IPS-20b (cell line): Measurements from ENCODE around the gene ADD2.
A peak's percentile ranks its signal among the peaks of the same experiment; 100 is the strongest.

Experiments used
- H3K27ac ChIP-seq: one replicate; pipeline ENCODE4 v1.5.1; 2013; ENCODE audit warnings: low read length
- H3K27me3 ChIP-seq: 2 replicates; pipeline ENCODE4 v1.6.1; 2013; ENCODE audit warnings: mild to moderate bottlenecking, low read length, inconsistent platforms; ENCODE audit not compliant: insufficient read depth
- H3K36me3 ChIP-seq: 2 replicates; pipeline ENCODE4 v1.6.1; 2013; ENCODE audit warnings: low read depth, mild to moderate bottlenecking, inconsistent platforms, low read length, moderate library complexity; ENCODE audit not compliant: insufficient read depth
- H3K4me1 ChIP-seq: 2 replicates; pipeline ENCODE4 v1.6.1; 2013; ENCODE audit warnings: mild to moderate bottlenecking, control low read depth, inconsistent platforms, low read length, moderate library complexity; ENCODE audit not compliant: insufficient read depth
- H3K4me3 ChIP-seq: 2 replicates; pipeline ENCODE4 v1.5.1; 2013; ENCODE audit warnings: mild to moderate bottlenecking, low read length, inconsistent platforms
- H3K9ac ChIP-seq: 2 replicates; pipeline ENCODE4 v1.6.1; 2013; ENCODE audit warnings: low read depth, mild to moderate bottlenecking, inconsistent platforms, low read length, moderate library complexity
- H3K9me3 ChIP-seq: 2 replicates; pipeline ENCODE4 v1.6.1; 2013; ENCODE audit warnings: mild to moderate bottlenecking, low read depth, low read length, inconsistent platforms; ENCODE audit not compliant: insufficient read depth

Gene ADD2, protein sequence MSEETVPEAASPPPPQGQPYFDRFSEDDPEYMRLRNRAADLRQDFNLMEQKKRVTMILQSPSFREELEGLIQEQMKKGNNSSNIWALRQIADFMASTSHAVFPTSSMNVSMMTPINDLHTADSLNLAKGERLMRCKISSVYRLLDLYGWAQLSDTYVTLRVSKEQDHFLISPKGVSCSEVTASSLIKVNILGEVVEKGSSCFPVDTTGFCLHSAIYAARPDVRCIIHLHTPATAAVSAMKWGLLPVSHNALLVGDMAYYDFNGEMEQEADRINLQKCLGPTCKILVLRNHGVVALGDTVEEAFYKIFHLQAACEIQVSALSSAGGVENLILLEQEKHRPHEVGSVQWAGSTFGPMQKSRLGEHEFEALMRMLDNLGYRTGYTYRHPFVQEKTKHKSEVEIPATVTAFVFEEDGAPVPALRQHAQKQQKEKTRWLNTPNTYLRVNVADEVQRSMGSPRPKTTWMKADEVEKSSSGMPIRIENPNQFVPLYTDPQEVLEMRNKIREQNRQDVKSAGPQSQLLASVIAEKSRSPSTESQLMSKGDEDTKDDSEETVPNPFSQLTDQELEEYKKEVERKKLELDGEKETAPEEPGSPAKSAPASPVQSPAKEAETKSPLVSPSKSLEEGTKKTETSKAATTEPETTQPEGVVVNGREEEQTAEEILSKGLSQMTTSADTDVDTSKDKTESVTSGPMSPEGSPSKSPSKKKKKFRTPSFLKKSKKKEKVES

DNA sequence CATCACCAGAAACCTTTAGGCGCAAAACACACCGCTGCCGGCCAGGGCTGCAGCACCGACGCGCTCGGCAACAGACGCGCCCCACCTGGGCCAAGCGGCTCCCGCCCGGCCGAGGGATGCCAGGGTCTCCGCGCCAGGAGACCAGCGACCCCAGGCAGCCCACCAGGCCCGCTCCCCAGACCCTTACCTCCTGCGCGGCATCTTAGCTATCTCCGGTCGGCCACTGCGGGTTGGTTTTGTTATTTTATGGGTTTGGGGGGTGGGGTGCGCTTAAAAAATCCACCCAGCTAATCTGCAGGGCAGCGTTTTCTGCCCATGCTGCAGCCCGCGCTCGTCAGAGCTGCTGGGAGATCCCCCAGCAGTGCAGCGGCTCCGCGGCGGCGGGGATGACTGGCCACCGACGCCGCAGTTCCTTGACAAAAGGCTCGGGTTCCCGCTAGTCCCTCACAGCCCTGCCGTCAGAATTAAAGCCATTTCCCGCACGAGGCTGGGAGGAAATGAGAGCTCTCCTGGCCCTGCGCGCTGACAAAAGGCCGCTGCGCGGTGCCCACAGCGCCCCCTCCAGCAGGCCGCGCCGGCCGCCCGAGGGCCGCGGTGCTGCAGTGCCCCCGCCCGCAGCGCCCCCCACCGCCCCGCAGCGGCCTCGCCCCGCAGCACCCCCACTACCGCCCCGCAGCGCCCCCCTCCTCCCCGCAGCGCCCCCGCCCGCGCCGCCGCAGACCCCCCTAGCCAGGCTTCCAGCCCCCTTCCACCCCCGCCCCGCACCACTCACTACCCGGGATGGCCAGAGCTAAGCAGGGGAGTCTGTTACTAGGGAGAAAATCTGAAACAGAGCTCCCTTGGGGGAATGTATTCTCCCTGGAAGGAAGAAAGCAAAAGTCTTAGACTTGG, at the start of gene ADD2:
Gene ADD2 (minus strand): TSS at position 502 of the 891 bp plus-strand sequence. CDS start 61,792 bp downstream, outside the sequence.
- peak within 1 kb of the TSS; percentile 57 for H3K27ac ChIP-seq
- H3K27me3 ChIP-seq: no peaks in the 10 kb centered on the region
- peak within 1 kb of the TSS; percentile 85 for H3K9ac ChIP-seq
- no peaks in the 10 kb centered on the region for H3K36me3 ChIP-seq
- no peaks in the 10 kb centered on the region for H3K9me3 ChIP-seq
- peaks cover 33% of the 10 kb centered on the region for H3K4me1 ChIP-seq
- H3K4me3 ChIP-seq: peak within 1 kb of the TSS; percentile 80

DNA sequence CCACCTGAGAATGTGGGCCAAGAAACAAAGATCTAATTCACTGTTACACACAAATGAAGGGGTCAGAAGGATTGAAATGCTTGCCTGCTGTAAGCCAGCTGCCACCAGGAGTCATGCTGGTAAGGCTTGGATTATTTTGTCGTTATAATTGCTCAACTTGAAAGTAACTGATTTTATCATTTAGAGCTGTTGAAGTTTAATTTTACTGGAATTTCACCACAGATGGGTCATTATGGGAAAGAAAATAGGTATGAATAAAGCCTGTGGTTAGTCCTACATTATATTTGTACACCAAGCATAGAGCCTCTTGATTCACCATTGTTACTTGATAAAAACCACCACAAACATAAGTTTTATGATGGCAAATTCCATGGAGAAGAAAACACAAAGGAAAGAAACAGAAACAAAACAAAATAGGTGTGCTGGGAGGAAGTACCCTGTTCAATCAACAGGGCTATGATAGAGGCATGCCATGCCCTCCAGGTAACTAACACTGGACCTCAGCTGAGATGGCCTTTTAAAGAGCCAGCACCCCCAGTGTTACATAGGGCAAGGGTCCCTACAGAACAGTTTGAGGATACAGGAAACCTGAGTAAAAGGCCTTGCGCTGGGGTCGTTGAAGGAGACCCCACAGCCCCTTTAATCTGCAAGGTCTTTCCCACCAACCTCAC, 49.4 kb upstream of the ADD2 start:
- Histone ChIP-seq H3K4me3 (no peak overlapping the region), H3K27me3 (peaks cover 12% of the 10 kb centered on the region), H3K9ac (no peak overlapping the region), H3K36me3 (no peaks in the 10 kb centered on the region), H3K27ac (no peak overlapping the region), H3K9me3 (no peaks in the 10 kb centered on the region), H3K4me1 (no peaks in the 10 kb centered on the region; the same call in 1 of the 2 replicates)

DNA sequence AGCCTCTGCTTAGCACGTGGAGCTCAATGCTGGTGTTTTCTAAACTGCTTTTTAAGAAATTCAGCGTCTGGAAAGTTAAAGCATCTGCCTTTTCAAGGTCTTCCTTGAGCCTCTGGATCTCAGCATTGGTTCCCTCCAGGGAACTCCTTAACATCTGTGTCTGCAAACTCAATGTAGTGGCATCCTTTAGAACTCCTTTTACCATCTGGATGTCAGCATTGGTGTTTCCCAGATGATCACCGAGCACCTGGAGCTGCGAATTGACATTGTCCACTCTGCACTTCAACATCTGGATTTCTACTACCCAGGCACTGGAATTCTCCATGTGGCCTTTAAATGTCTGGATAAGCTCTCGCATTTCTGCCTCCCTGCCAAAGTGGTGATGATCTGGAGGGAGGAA, 48.7 kb upstream of the ADD2 start:
- H3K9me3 ChIP-seq: no peaks in the 10 kb centered on the region
- H3K27ac ChIP-seq: no peak overlapping the region
- H3K36me3 ChIP-seq: no peaks in the 10 kb centered on the region
- peaks cover 12% of the 10 kb centered on the region for H3K27me3 ChIP-seq
- no peaks in the 10 kb centered on the region; the same call in 1 of the 2 replicates for H3K4me1 ChIP-seq
- no peak overlapping the region for H3K9ac ChIP-seq
- H3K4me3 ChIP-seq: no peak overlapping the region

DNA sequence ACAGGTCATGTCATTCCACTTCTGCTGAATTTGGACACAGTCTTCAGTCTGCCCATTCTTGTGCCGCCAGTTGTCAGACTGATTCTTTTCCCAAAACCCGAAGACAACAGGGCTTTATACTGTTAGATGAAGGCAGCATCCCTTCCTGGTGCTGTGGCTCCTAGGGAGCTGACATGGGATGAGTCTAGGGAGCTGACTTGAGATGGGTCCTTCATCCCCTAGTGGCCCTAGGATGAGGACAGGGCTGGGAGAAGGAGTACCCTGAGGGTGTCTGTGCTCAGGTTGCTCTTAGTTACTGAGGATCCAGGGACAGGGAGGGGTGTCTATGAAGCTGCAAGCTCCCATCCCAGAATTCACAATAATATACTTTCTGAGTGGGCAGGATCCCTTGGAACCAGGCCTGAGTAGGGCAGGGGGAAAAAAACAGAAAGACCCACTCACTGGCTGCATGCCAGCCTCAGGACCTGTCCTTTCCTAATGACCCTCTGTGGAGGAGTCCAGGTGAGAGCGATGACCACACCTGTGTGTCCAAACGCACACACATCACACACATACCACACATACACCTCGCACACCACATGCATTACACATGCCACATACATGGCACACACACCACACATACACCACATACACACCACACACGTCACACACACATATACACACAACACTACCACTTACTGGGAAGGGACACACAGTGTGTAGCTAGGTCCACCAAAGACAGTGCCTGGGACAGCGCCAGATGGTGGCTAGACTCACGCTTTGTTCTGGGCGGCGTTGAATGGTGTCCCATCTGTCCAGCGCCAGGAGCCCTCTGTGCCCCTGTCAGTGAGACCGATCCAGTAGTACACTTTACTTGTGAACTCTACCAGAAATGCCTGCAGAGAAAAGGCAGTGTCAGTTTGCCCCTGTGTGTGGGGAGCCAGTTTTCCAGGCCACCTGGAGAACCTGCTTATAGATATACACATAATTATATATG, 41.3 kb upstream of the ADD2 start:
- Histone ChIP-seq H3K4me1 (no peaks in the 10 kb centered on the region), H3K9me3 (no peaks in the 10 kb centered on the region), H3K27me3 (peaks cover 7% of the 10 kb centered on the region), H3K27ac (no peak overlapping the region), H3K4me3 (no peak overlapping the region), H3K36me3 (no peaks in the 10 kb centered on the region), H3K9ac (no peak overlapping the region)

DNA sequence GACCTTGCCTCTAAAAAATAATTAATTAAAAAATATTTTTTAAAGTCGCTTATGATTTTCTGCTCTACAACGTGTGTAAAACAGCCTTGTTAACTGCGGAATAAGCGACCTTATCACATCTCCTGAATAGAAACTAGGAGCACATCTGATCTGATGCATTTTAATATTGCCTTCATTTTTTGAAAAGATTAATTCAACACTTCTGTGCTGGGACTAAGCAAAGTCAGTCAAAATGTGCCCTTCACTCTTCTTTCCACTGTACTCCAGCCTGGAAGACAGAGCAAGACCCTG, 39.8 kb upstream of the ADD2 start:
- Histone ChIP-seq H3K27ac (no peak overlapping the region), H3K4me1 (no peaks in the 10 kb centered on the region), H3K9me3 (no peaks in the 10 kb centered on the region), H3K9ac (no peak overlapping the region), H3K36me3 (no peaks in the 10 kb centered on the region), H3K27me3 (peaks cover 2% of the 10 kb centered on the region; the same call in 1 of the 2 replicates), H3K4me3 (no peak overlapping the region)

DNA sequence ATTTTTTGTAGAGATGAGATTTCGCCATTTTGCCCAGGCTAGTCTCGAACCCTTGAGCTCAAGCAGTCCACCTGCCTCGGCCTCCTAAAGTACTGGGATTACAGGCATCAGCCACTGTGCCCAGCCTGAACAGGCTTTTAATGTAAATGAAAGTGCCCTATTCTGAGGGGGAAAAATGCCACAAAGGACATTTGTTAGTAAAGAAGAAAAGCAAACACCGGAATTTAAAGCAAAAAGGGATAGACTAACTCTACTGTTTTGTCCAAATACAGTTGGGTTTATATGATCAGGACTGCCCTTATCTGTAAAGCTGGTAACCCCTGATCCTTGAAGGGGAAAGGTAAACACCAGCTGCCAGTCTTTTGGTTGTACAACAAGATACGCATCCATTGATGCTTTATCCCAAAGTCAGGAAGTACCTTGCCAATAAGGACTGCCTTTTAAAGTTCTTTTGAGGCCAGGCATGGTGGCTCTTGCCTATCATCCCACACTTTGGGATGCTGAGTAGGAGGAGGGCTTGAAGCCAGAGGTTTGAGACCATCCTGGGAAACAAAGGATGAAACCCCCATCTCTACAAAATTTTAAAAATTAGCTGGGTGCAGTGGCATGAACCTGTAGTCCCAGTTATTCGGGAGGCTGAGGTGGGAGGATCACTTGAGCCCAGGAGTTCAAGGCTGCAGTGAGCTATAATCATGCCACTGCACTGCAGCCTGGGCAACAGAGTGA, 39.3 kb upstream of the ADD2 start:
- Histone ChIP-seq H3K9ac (no peak overlapping the region), H3K36me3 (no peaks in the 10 kb centered on the region)

DNA sequence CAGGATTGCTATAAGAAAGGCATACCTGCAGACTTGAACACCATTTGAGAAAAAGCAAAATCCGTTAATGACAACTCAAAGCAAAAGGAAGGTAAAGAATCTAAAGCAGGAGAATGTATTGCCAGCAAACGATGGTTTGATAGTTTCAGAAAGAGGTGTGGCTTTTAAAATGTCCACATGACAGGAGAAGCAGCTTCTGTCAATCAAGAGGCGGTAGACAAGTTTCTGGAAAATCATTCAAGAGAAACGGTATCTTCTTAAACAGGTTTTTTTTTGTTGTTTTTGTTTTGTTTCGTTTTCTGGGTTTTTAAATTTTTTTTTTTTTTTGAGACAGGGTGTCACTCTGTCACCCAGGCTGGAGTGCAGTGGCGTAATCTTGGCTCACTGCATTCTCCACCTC, 38.6 kb upstream of the ADD2 start:
- Histone ChIP-seq H3K9me3 (no peaks in the 10 kb centered on the region), H3K4me3 (no peak overlapping the region), H3K36me3 (no peaks in the 10 kb centered on the region), H3K27me3 (peaks cover 8% of the 10 kb centered on the region), H3K9ac (no peak overlapping the region), H3K27ac (no peak overlapping the region), H3K4me1 (no peaks in the 10 kb centered on the region)

More for the DNA sequence above, 39.3 kb upstream of the ADD2 start:
- H3K27me3 ChIP-seq: peaks cover 1% of the 10 kb centered on the region; the same call in 1 of the 2 replicates
- no peaks in the 10 kb centered on the region for H3K9me3 ChIP-seq
- no peak overlapping the region for H3K27ac ChIP-seq
- H3K4me1 ChIP-seq: no peaks in the 10 kb centered on the region
- no peak overlapping the region for H3K4me3 ChIP-seq

DNA sequence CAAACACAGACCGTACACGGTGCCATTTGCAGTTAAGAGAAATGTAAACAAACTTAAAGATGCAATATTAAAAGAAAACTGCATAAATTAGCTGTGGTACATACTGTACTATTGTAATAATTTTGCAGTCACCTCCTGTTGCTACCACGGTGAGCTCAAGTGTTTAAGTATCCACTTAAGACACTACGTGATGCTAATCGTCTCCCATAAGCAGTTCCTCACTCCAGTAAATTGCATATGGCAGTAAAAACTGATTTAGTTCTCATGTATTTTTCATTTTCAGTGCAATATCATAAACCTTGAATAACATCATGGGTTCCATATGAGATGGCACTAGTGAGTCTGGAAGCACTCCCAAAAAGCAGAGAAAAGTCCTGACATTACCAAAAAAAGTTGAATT, 38.0 kb upstream of the ADD2 start:
- H3K27ac ChIP-seq: no peak overlapping the region
- no peaks in the 10 kb centered on the region for H3K9me3 ChIP-seq
- no peaks in the 10 kb centered on the region for H3K36me3 ChIP-seq
- no peak overlapping the region for H3K4me3 ChIP-seq
- H3K27me3 ChIP-seq: peaks cover 14% of the 10 kb centered on the region
- no peak overlapping the region for H3K9ac ChIP-seq
- H3K4me1 ChIP-seq: no peaks in the 10 kb centered on the region

DNA sequence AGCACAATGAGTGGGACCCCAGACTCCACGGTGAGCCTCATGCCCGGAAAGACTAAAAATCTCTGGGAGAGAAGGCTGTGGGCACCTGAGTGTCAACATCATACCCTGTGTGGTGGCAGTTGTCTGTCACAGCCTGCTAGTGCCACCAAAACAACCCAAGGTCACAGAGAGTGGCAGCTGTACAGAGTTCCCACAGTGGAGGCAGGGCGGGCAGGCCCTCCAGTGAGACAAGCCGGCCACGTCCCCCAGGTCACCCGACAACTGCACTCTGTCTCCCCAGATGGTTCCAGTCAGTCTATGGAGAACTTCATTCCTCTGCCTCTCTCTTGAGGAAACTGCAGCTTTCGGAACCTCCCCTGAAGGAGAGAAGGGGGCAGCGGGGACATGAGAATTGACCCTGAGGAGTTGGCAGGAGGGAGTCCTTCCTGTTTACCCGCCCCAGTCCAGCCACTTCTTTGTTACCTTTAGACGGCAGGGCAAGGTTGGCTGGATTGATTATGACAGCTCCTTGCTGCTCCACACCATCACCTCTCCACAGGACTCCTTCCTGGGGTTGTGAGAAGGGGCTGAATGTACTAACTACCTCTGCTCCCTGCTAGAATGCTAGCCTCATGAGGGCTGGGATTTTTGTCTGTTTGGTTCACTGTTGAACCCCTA, 33.7 kb upstream of the ADD2 start:
- Histone ChIP-seq H3K9ac (no peak overlapping the region), H3K4me1 (no peaks in the 10 kb centered on the region), H3K27me3 (peaks cover 22% of the 10 kb centered on the region), H3K27ac (no peak overlapping the region), H3K9me3 (peaks cover 4% of the 10 kb centered on the region; the same call in 1 of the 2 replicates), H3K4me3 (no peak overlapping the region), H3K36me3 (no peaks in the 10 kb centered on the region)
